MCF 10A (cell line): Measurements from ENCODE around the gene MPDZ. TPM values are rescaled to one million over a fixed set of nuclear protein-coding genes. Genes with fewer than 3 reads are reported as not detected.

ENCODE experiments used
- BruUV-seq: library from RNA; stranded (reverse); fragments of 400-500 nt; replicated peaks from 2 replicates; lab custom pipeline; 2021; lab: Mats Ljungman, UMichigan
- CTCF ChIA-PET: fragments of 300-600 bp; sonication (Branson Sonifier 250); formaldehyde crosslinking; extraction: SDS; loops from one replicate; lab custom pipeline; 2021; ENCODE audit warnings: antibody characterized with exemption, inconsistent platforms; lab: Yijun Ruan, JAX
- POLR2A ChIA-PET: fragments of 300-600, 350-650 bp; sonication (Branson Sonifier 250); formaldehyde crosslinking; extraction: SDS; loops from one replicate; lab custom pipeline; 2020; ENCODE audit warnings: antibody characterized with exemption, inconsistent platforms; lab: Yijun Ruan, JAX
- DNase-seq: peaks from one replicate; pipeline ENCODE4 v3.0.0-alpha.2; 2018; ENCODE audit not compliant: unreplicated experiment
- H3K27ac Mint-ChIP-seq: one replicate; pipeline ENCODE4 v1.8.0; 2022; ENCODE audit warnings: mild to moderate bottlenecking, low read depth, mixed read lengths; ENCODE audit not compliant: unreplicated experiment
- H3K27me3 Mint-ChIP-seq: one replicate; pipeline ENCODE4 v1.8.0; 2022; ENCODE audit warnings: mixed read lengths; ENCODE audit not compliant: insufficient read depth, unreplicated experiment
- H3K36me3 Mint-ChIP-seq: one replicate; pipeline ENCODE4 v1.8.0; 2022; ENCODE audit warnings: mild to moderate bottlenecking, moderate library complexity, mixed read lengths; ENCODE audit not compliant: insufficient read depth, unreplicated experiment
- H3K4me1 Mint-ChIP-seq: one replicate; pipeline ENCODE4 v1.8.0; 2022; ENCODE audit warnings: mixed read lengths; ENCODE audit not compliant: insufficient read depth, unreplicated experiment
- H3K4me3 Mint-ChIP-seq: one replicate; pipeline ENCODE4 v1.8.0; 2022; ENCODE audit warnings: mild to moderate bottlenecking, moderate library complexity, mixed read lengths; ENCODE audit not compliant: unreplicated experiment
- H3K9me3 Mint-ChIP-seq: one replicate; pipeline ENCODE4 v1.8.0; 2022; ENCODE audit warnings: mixed read lengths; ENCODE audit not compliant: unreplicated experiment
- intact Hi-C: fragments of 100-400 bp; cut with micrococcal nuclease; formaldehyde crosslinking; loops from 2 replicates; pipeline ENCODE4 v1.14.1; 2022
- total RNA-seq: library from RNA; stranded (reverse); gene quantifications from 2 replicates; pipeline ENCODE4 v1.2.3, GENCODE V29; 2022
- TF ChIP-seq, protein P1 (sequence below): fragments of 200-600 bp; IDR thresholded peaks from one replicate; pipeline ENCODE4 v1.8.0; 2022; ENCODE audit warnings: antibody characterized with exemption, mild to moderate bottlenecking; ENCODE audit not compliant: unreplicated experiment

Gene MPDZ
- total RNA-seq, 1 experiment from 2014 or later: 8.8 TPM

DNA sequence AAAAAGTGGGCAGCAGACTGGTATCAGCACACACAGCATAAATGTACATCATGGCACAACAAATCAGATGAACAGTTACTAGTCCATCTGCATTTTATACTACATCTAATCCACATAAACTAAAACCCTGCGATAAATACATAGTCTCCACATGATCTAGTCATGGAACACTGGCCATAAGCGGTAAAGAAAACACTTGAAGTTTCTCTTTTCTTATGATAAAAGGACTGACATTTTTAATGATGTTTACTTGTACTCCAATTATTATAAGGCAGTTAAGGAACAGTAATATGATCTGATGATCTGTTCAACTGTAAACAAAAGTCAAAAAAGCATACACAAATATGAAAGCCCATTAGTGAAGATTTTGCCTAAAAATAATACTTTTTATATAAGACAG is 112.5 kb downstream of the MPDZ start:
- CTCF ChIA-PET: no interaction called here
- Mint-ChIP-seq H3K27me3 (no peaks in the 10 kb centered on the region), H3K9me3 (no peaks in the 10 kb centered on the region), H3K4me3 (no peak overlapping the region), H3K36me3 (no peaks in the 10 kb centered on the region), H3K27ac (no peak overlapping the region), H3K4me1 (no peaks in the 10 kb centered on the region)
- TF ChIP-seq, protein P1, sequence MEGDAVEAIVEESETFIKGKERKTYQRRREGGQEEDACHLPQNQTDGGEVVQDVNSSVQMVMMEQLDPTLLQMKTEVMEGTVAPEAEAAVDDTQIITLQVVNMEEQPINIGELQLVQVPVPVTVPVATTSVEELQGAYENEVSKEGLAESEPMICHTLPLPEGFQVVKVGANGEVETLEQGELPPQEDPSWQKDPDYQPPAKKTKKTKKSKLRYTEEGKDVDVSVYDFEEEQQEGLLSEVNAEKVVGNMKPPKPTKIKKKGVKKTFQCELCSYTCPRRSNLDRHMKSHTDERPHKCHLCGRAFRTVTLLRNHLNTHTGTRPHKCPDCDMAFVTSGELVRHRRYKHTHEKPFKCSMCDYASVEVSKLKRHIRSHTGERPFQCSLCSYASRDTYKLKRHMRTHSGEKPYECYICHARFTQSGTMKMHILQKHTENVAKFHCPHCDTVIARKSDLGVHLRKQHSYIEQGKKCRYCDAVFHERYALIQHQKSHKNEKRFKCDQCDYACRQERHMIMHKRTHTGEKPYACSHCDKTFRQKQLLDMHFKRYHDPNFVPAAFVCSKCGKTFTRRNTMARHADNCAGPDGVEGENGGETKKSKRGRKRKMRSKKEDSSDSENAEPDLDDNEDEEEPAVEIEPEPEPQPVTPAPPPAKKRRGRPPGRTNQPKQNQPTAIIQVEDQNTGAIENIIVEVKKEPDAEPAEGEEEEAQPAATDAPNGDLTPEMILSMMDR: no peak
- intact Hi-C loops: no loop called here
- POLR2A ChIA-PET: no interaction called here
- DNase-seq: no peak
- no TSS peak for BruUV-seq

- Mint-ChIP-seq H3K36me3 (no peaks in the 10 kb centered on the region), H3K27ac (no peak overlapping the region), H3K27me3 (no peaks in the 10 kb centered on the region), H3K4me3 (no peak overlapping the region), H3K4me1 (no peaks in the 10 kb centered on the region), H3K9me3 (no peaks in the 10 kb centered on the region)
- intact Hi-C loops: no loop called here
- ChIA-PET CTCF (no interaction called here), POLR2A (no interaction called here)
- TF ChIP-seq, protein P1: no peak
- no TSS peak for BruUV-seq
- no peak for DNase-seq
These were observed 113.5 kb downstream of the MPDZ start for GRCh38 chr9:13165956-13166355.

- TF ChIP-seq, protein P1: no peak
- Mint-ChIP-seq H3K9me3 (no peaks in the 10 kb centered on the region), H3K27me3 (no peaks in the 10 kb centered on the region), H3K36me3 (no peaks in the 10 kb centered on the region), H3K4me3 (no peak overlapping the region), H3K27ac (no peak overlapping the region), H3K4me1 (no peaks in the 10 kb centered on the region)
- CTCF ChIA-PET: interaction anchor here (1.2 kb wide), 1 partner anchor 11 kb away, joined by 4 read pairs; no protein-coding TSS in a partner anchor
- POLR2A ChIA-PET: no interaction called here
- intact Hi-C loops: no loop called here
- no peak for DNase-seq
- BruUV-seq: no TSS peak
These were observed 114.1 kb downstream of the MPDZ start for GRCh38 chr9:13165236-13165945.

- no peak overlapping the region for H3K27ac Mint-ChIP-seq
- POLR2A ChIA-PET: interaction anchor here (0.5 kb wide), 1 partner anchor 1971 kb away, joined by 3 read pairs; no protein-coding TSS in a partner anchor
- no peaks in the 10 kb centered on the region for H3K4me1 Mint-ChIP-seq
These were observed 115.5 kb downstream of the MPDZ start for GRCh38 chr9:13163946-13164345.

More at GRCh38 chr9:13163946-13164345, 115.5 kb downstream of the MPDZ start:
- TF ChIP-seq, protein P1: no peak
- Mint-ChIP-seq H3K27me3 (no peaks in the 10 kb centered on the region), H3K36me3 (peaks cover 8% of the 10 kb centered on the region), H3K4me3 (no peak overlapping the region), H3K9me3 (no peaks in the 10 kb centered on the region)
- no peak for DNase-seq
- intact Hi-C loops: no loop called here
- CTCF ChIA-PET: interaction anchor here (1.2 kb wide), 1 partner anchor 9 kb away, joined by 4 read pairs; no protein-coding TSS in a partner anchor
- BruUV-seq: no TSS peak
